GM23338 (cell line): ENCODE data around the gene PDRG1. TPM values are rescaled to one million over a fixed set of nuclear protein-coding genes. Genes with fewer than 3 reads are reported as not detected.
A peak's percentile ranks its signal among the peaks of the same experiment; 100 is the strongest.

Experiments used
- ATAC-seq: fragments of 200-7000 bp; cut with Tn5 transposase; 3 replicates; pipeline ENCODE4 v1.9.1; 2020
- DNase-seq: peaks from one replicate; pipeline ENCODE4 v3.0.0-alpha.2; 2015; ENCODE audit warnings: low spot score
- H2AFZ ChIP-seq: fragments of 200-600 bp; sonication (generic); 2 replicates; pipeline ENCODE4 v1.8.0; 2016; ENCODE audit warnings: antibody characterized with exemption, mild to moderate bottlenecking, moderate library complexity
- H3F3A ChIP-seq: fragments of 200-600 bp; sonication (generic); replicated peaks from 2 replicates; pipeline ENCODE4 v1.8.0; 2017; ENCODE audit warnings: antibody characterized with exemption, mixed run types, low read depth
- H3K27ac ChIP-seq: fragments of 200-600 bp; sonication (generic); 2 replicates; pipeline ENCODE4 v1.6.1; 2016; ENCODE audit warnings: low read depth
- H3K27me3 ChIP-seq: fragments of 200-600 bp; sonication (generic); 2 replicates; pipeline ENCODE4 v1.8.0; 2016; ENCODE audit warnings: mild to moderate bottlenecking, mixed run types, moderate library complexity; ENCODE audit not compliant: insufficient read depth
- H3K36me3 ChIP-seq: fragments of 200-600 bp; sonication (generic); 2 replicates; pipeline ENCODE4 v1.8.0; 2016; ENCODE audit warnings: mild to moderate bottlenecking; ENCODE audit not compliant: insufficient read depth
- H3K4me1 ChIP-seq: fragments of 200-600 bp; sonication (generic); 2 replicates; pipeline ENCODE4 v1.8.0; 2016; ENCODE audit warnings: mild to moderate bottlenecking, moderate library complexity; ENCODE audit not compliant: insufficient read depth
- H3K4me2 ChIP-seq: fragments of 200-600 bp; sonication (generic); 2 replicates; pipeline ENCODE4 v1.7.1; 2017; ENCODE audit warnings: mixed run types
- H3K4me3 ChIP-seq: fragments of 200-600 bp; sonication (generic); 2 replicates; pipeline ENCODE4 v1.6.1; 2016; ENCODE audit warnings: mixed run types
- H3K79me2 ChIP-seq: fragments of 200-600 bp; sonication (generic); replicated peaks from 2 replicates; pipeline ENCODE4 v1.8.0; 2017; ENCODE audit warnings: mild to moderate bottlenecking; ENCODE audit not compliant: insufficient read depth
- H3K9me2 ChIP-seq: fragments of 200-600 bp; sonication (generic); 2 replicates; pipeline ENCODE4 v1.8.0; 2017; ENCODE audit not compliant: insufficient read depth
- H4K20me1 ChIP-seq: fragments of 200-600 bp; sonication (generic); replicated peaks from 2 replicates; pipeline ENCODE4 v1.8.0; 2017; ENCODE audit warnings: mild to moderate bottlenecking; ENCODE audit not compliant: insufficient read depth
- H3K27ac Mint-ChIP-seq: 2 replicates; pipeline ENCODE4 v1.8.0; 2020; ENCODE audit warnings: inconsistent platforms, mild to moderate bottlenecking, moderate library complexity, mixed read lengths
- H3K27me3 Mint-ChIP-seq: 3 replicates; pipeline ENCODE4 v1.8.0; 2022; ENCODE audit warnings: low read depth, mild to moderate bottlenecking, moderate library complexity, mixed read lengths, inconsistent platforms; ENCODE audit not compliant: insufficient read depth, poor library complexity
- H3K36me3 Mint-ChIP-seq: 3 replicates; pipeline ENCODE4 v1.8.0; 2021; ENCODE audit warnings: low read depth, mild to moderate bottlenecking, inconsistent platforms, moderate library complexity, mixed read lengths
- H3K4me1 Mint-ChIP-seq: 3 replicates; pipeline ENCODE4 v1.8.0; 2020; ENCODE audit warnings: mild to moderate bottlenecking, inconsistent platforms, mixed read lengths
- H3K4me3 Mint-ChIP-seq: 3 replicates; pipeline ENCODE4 v1.8.0; 2021; ENCODE audit warnings: moderate library complexity, mild to moderate bottlenecking, inconsistent platforms, mixed read lengths
- H3K9me3 Mint-ChIP-seq: 3 replicates; pipeline ENCODE4 v1.8.0; 2020; ENCODE audit warnings: moderate library complexity, mild to moderate bottlenecking, inconsistent platforms, mixed read lengths
- CREB1 ChIP-seq: fragments of 250-450 bp; sonication (Bioruptor Pico); IDR thresholded peaks from 2 replicates; pipeline ENCODE4 v1.5.0; 2020; ENCODE audit warnings: low read depth, mild to moderate bottlenecking, moderate library complexity
- EZH2 ChIP-seq: fragments of 200-600 bp; sonication (generic); IDR thresholded peaks from one replicate; pipeline ENCODE4 v1.8.0; 2017; ENCODE audit warnings: antibody characterized with exemption, mild to moderate bottlenecking, low read depth; ENCODE audit not compliant: unreplicated experiment
- EZH2phosphoT487 ChIP-seq: fragments of 200-600 bp; sonication (generic); IDR thresholded peaks from one replicate; pipeline ENCODE4 v1.8.1; 2018; ENCODE audit warnings: antibody characterized with exemption; ENCODE audit not compliant: unreplicated experiment
- JUNB ChIP-seq: IDR thresholded peaks from one replicate; pipeline ENCODE4 v1.6.1; 2016; ENCODE audit warnings: antibody characterized with exemption; ENCODE audit not compliant: unreplicated experiment
- NANOG ChIP-seq: IDR thresholded peaks from 2 replicates; pipeline ENCODE4 v1.6.1; 2016; ENCODE audit warnings: antibody characterized with exemption, borderline replicate concordance
- STAT1 ChIP-seq: IDR thresholded peaks from one replicate; pipeline ENCODE4 v1.6.1; 2016; ENCODE audit warnings: antibody characterized with exemption; ENCODE audit not compliant: unreplicated experiment
- ZNF331 ChIP-seq: fragments of 250-450 bp; sonication (Bioruptor Pico); IDR thresholded peaks from 2 replicates; pipeline ENCODE4 v1.5.0; 2020; ENCODE audit warnings: low read depth, mild to moderate bottlenecking, moderate library complexity
- polyA plus RNA-seq: library from polyadenylated mRNA; unstranded; fragments of >200 nt; fragmentation: Nextera tagmentation; extraction: Ambion mirVana; gene quantifications from 2 replicates; pipeline ENCODE4 v1.2.1, GENCODE V29; 2016
- total RNA-seq: library from RNA; depleted of rRNA; stranded (reverse); fragments of >200 nt; shearing (Covaris generic); gene quantifications from 2 replicates; pipeline ENCODE4 v1.2.3, GENCODE V29; 2014
- TF ChIP-seq, protein P1 (sequence below): IDR thresholded peaks from one replicate; pipeline ENCODE4 v1.6.1; 2018; ENCODE audit warnings: antibody characterized with exemption; ENCODE audit not compliant: unreplicated experiment
- TF ChIP-seq, protein P2 (sequence below), 2 experiments: fragments of 200-600 bp in 1 of 2; sonication (generic) in 1 of 2; conservative IDR thresholded peaks; 2 replicates each; pipeline versions ENCODE4 v1.5.1 to v1.6.1; 2016 to 2017; ENCODE audit warnings: antibody characterized with exemption in 2 of 2, low read depth in 2 of 2, mild to moderate bottlenecking in 2 of 2, moderate library complexity in 1 of 2
- TF ChIP-seq, protein P3 (sequence below): IDR thresholded peaks from 2 replicates; pipeline ENCODE4 v1.6.1; 2016; ENCODE audit warnings: antibody characterized with exemption
- TF ChIP-seq, protein P4 (sequence below): fragments of 250-450 bp; sonication (Bioruptor Pico); IDR thresholded peaks from 2 replicates; pipeline ENCODE4 v1.5.0; 2020; ENCODE audit warnings: mild to moderate bottlenecking, moderate library complexity

Gene PDRG1
- total and polyA plus RNA-seq, 2 experiments from 2014 or later = 10.5 to 27.8 TPM

DNA sequence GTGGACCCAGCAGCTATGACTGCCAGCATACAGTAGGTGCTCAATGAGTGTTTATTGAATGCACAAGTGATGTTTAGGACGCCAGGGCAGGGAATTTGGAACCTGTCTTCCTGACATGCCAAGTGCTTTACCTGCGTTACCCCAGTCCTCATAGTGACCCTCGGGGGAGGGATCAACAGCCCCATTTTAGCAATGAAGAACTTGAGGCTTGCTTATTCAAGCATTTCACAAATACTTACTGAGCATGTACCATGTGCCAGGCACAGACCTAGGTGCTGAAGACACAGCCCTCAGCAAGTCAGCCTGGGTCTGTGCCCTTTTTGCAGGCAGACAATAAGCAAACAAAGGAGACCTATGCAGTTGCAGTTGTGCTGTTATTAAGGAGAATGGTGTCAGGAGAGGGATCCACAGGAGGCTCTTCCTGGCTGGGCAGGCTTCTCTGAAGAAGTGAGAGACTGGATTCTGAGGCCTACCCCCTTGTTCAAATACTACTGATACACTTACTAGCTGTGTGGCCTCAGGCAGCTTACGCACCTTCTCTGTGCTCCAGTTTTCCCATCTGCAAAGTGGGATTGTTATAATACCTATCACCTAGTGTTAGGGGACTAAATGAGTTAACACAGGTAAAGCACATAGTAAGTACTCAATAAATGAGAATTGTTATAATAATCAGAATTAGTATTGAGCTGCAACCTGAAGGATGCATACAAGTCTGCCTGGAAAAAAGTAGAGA is 41.6 kb downstream of the PDRG1 start:
- H3K9me3 Mint-ChIP-seq = peaks cover 72% of the 10 kb centered on the region
- ATAC-seq = no peak
- no peak for DNase-seq
- Histone ChIP-seq H3K27me3 (no peaks in the 10 kb centered on the region), H3K9me2 (no peaks in the 10 kb centered on the region; the same call in 1 of the 2 replicates), H3K27ac (no peak overlapping the region), H4K20me1 (no peaks in the 10 kb centered on the region), H3K4me3 (no peak overlapping the region), H3K36me3 (no peaks in the 10 kb centered on the region), H3K4me1 (peaks cover 45% of the 10 kb centered on the region), H3K4me2 (no peak overlapping the region), H3K79me2 (no peaks in the 10 kb centered on the region), H3F3A (peaks cover 16% of the 10 kb centered on the region), H2AFZ (peak overlapping the region; percentile 87)
- H3K36me3 Mint-ChIP-seq = no peaks in the 10 kb centered on the region; the same call in 2 of the 3 replicates
- H3K27me3 Mint-ChIP-seq = peaks cover 8% of the 10 kb centered on the region
- H3K4me3 Mint-ChIP-seq = no peak overlapping the region; the same call in 2 of the 3 replicates
- H3K27ac Mint-ChIP-seq = no peak overlapping the region
- H3K4me1 Mint-ChIP-seq = peaks cover 49% of the 10 kb centered on the region
- TF ChIP-seq, protein P1, sequence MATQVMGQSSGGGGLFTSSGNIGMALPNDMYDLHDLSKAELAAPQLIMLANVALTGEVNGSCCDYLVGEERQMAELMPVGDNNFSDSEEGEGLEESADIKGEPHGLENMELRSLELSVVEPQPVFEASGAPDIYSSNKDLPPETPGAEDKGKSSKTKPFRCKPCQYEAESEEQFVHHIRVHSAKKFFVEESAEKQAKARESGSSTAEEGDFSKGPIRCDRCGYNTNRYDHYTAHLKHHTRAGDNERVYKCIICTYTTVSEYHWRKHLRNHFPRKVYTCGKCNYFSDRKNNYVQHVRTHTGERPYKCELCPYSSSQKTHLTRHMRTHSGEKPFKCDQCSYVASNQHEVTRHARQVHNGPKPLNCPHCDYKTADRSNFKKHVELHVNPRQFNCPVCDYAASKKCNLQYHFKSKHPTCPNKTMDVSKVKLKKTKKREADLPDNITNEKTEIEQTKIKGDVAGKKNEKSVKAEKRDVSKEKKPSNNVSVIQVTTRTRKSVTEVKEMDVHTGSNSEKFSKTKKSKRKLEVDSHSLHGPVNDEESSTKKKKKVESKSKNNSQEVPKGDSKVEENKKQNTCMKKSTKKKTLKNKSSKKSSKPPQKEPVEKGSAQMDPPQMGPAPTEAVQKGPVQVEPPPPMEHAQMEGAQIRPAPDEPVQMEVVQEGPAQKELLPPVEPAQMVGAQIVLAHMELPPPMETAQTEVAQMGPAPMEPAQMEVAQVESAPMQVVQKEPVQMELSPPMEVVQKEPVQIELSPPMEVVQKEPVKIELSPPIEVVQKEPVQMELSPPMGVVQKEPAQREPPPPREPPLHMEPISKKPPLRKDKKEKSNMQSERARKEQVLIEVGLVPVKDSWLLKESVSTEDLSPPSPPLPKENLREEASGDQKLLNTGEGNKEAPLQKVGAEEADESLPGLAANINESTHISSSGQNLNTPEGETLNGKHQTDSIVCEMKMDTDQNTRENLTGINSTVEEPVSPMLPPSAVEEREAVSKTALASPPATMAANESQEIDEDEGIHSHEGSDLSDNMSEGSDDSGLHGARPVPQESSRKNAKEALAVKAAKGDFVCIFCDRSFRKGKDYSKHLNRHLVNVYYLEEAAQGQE = no peak
- TF ChIP-seq, protein P2, sequence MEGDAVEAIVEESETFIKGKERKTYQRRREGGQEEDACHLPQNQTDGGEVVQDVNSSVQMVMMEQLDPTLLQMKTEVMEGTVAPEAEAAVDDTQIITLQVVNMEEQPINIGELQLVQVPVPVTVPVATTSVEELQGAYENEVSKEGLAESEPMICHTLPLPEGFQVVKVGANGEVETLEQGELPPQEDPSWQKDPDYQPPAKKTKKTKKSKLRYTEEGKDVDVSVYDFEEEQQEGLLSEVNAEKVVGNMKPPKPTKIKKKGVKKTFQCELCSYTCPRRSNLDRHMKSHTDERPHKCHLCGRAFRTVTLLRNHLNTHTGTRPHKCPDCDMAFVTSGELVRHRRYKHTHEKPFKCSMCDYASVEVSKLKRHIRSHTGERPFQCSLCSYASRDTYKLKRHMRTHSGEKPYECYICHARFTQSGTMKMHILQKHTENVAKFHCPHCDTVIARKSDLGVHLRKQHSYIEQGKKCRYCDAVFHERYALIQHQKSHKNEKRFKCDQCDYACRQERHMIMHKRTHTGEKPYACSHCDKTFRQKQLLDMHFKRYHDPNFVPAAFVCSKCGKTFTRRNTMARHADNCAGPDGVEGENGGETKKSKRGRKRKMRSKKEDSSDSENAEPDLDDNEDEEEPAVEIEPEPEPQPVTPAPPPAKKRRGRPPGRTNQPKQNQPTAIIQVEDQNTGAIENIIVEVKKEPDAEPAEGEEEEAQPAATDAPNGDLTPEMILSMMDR (conservative IDR thresholded peaks at IDR 0.05; ENCODE audit: low read depth in 2 of 2) = no peak
- no peak for TF ChIP-seq CREB1 (CRISPR knock-in tag)
- no peak for TF ChIP-seq NANOG
- TF ChIP-seq EZH2 = no peak
- TF ChIP-seq, protein P3, sequence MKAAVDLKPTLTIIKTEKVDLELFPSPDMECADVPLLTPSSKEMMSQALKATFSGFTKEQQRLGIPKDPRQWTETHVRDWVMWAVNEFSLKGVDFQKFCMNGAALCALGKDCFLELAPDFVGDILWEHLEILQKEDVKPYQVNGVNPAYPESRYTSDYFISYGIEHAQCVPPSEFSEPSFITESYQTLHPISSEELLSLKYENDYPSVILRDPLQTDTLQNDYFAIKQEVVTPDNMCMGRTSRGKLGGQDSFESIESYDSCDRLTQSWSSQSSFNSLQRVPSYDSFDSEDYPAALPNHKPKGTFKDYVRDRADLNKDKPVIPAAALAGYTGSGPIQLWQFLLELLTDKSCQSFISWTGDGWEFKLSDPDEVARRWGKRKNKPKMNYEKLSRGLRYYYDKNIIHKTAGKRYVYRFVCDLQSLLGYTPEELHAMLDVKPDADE = no peak
- TF ChIP-seq ZNF331 = no peak
- TF ChIP-seq, protein P4, sequence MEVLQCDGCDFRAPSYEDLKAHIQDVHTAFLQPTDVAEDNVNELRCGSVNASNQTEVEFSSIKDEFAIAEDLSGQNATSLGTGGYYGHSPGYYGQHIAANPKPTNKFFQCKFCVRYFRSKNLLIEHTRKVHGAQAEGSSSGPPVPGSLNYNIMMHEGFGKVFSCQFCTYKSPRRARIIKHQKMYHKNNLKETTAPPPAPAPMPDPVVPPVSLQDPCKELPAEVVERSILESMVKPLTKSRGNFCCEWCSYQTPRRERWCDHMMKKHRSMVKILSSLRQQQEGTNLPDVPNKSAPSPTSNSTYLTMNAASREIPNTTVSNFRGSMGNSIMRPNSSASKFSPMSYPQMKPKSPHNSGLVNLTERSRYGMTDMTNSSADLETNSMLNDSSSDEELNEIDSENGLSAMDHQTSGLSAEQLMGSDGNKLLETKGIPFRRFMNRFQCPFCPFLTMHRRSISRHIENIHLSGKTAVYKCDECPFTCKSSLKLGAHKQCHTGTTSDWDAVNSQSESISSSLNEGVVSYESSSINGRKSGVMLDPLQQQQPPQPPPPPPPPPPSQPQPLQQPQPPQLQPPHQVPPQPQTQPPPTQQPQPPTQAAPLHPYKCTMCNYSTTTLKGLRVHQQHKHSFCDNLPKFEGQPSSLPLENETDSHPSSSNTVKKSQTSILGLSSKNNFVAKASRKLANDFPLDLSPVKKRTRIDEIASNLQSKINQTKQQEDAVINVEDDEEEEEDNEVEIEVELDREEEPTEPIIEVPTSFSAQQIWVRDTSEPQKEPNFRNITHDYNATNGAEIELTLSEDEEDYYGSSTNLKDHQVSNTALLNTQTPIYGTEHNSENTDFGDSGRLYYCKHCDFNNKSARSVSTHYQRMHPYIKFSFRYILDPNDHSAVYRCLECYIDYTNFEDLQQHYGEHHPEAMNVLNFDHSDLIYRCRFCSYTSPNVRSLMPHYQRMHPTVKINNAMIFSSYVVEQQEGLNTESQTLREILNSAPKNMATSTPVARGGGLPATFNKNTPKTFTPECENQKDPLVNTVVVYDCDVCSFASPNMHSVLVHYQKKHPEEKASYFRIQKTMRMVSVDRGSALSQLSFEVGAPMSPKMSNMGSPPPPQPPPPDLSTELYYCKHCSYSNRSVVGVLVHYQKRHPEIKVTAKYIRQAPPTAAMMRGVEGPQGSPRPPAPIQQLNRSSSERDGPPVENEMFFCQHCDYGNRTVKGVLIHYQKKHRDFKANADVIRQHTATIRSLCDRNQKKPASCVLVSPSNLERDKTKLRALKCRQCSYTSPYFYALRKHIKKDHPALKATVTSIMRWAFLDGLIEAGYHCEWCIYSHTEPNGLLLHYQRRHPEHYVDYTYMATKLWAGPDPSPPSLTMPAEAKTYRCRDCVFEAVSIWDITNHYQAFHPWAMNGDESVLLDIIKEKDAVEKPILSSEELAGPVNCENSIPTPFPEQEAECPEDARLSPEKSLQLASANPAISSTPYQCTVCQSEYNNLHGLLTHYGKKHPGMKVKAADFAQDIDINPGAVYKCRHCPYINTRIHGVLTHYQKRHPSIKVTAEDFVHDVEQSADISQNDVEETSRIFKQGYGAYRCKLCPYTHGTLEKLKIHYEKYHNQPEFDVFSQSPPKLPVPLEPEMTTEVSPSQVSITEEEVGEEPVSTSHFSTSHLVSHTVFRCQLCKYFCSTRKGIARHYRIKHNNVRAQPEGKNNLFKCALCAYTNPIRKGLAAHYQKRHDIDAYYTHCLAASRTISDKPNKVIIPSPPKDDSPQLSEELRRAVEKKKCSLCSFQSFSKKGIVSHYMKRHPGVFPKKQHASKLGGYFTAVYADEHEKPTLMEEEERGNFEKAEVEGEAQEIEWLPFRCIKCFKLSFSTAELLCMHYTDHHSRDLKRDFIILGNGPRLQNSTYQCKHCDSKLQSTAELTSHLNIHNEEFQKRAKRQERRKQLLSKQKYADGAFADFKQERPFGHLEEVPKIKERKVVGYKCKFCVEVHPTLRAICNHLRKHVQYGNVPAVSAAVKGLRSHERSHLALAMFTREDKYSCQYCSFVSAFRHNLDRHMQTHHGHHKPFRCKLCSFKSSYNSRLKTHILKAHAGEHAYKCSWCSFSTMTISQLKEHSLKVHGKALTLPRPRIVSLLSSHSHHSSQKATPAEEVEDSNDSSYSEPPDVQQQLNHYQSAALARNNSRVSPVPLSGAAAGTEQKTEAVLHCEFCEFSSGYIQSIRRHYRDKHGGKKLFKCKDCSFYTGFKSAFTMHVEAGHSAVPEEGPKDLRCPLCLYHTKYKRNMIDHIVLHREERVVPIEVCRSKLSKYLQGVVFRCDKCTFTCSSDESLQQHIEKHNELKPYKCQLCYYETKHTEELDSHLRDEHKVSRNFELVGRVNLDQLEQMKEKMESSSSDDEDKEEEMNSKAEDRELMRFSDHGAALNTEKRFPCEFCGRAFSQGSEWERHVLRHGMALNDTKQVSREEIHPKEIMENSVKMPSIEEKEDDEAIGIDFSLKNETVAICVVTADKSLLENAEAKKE = no peak
- no peak for TF ChIP-seq EZH2phosphoT487
- TF ChIP-seq STAT1 = no peak
- TF ChIP-seq JUNB = no peak
